Astrocyte (in vitro differentiated cells and primary cell): Measurements from ENCODE around the gene MPP2. TPM values are rescaled to one million over a fixed set of nuclear protein-coding genes. Genes with fewer than 3 reads are reported as not detected.

Source experiments
- DNase-seq: peaks from one replicate; pipeline ENCODE4 v3.0.0-alpha.2; 2010; ENCODE audit warnings: low read depth
- FAIRE-seq: peaks from 2 replicates; lab custom pipeline; 2011; peaks lifted over from hg19 to GRCh38; lab: Jason Lieb, UNC
- H2AFZ ChIP-seq: 2 replicates; pipeline ENCODE4 v1.6.0; 2012; ENCODE audit warnings: low read depth, low read length, inconsistent platforms
- H3K27ac ChIP-seq: 2 replicates; pipeline ENCODE4 v1.5.1; 2011; ENCODE audit warnings: low read depth, low read length, inconsistent platforms
- H3K27me3 ChIP-seq: 2 replicates; pipeline ENCODE4 v1.6.0; 2011; ENCODE audit warnings: low read length, inconsistent platforms; ENCODE audit not compliant: insufficient read depth
- H3K36me3 ChIP-seq: 2 replicates; pipeline ENCODE4 v1.5.1; 2011; ENCODE audit warnings: low read length, inconsistent platforms; ENCODE audit not compliant: insufficient read depth
- H3K4me1 ChIP-seq: 2 replicates; pipeline ENCODE4 v1.5.1; 2011; ENCODE audit warnings: low read length, inconsistent platforms; ENCODE audit not compliant: insufficient read depth
- H3K4me2 ChIP-seq: 2 replicates; pipeline ENCODE4 v1.6.0; 2012; ENCODE audit warnings: low read length, inconsistent platforms
- H3K4me3 ChIP-seq: 2 replicates; pipeline ENCODE4 v1.5.1; 2011; ENCODE audit warnings: low read depth, mild to moderate bottlenecking, low read length, inconsistent platforms; ENCODE audit not compliant: insufficient read depth
- H3K79me2 ChIP-seq: 2 replicates; pipeline ENCODE4 v1.6.0; 2012; ENCODE audit warnings: mild to moderate bottlenecking, low read length, inconsistent platforms; ENCODE audit not compliant: insufficient read depth
- H3K9ac ChIP-seq: 2 replicates; pipeline ENCODE4 v1.6.0; 2012; ENCODE audit warnings: mild to moderate bottlenecking, low read length, inconsistent platforms
- H3K9me3 ChIP-seq: 2 replicates; pipeline ENCODE4 v1.5.1; 2012; ENCODE audit warnings: low read depth, mild to moderate bottlenecking, low read length, inconsistent platforms; ENCODE audit not compliant: insufficient read depth
- H4K20me1 ChIP-seq: 2 replicates; pipeline ENCODE4 v1.6.0; 2012; ENCODE audit warnings: low read length, inconsistent platforms; ENCODE audit not compliant: insufficient read depth
- H3K27ac Mint-ChIP-seq: one replicate; pipeline ENCODE4 v1.8.0; 2021; ENCODE audit warnings: mild to moderate bottlenecking, mixed read lengths; ENCODE audit not compliant: unreplicated experiment
- H3K27me3 Mint-ChIP-seq: one replicate; pipeline ENCODE4 v1.8.0; 2021; ENCODE audit warnings: low read depth, mixed read lengths; ENCODE audit not compliant: unreplicated experiment
- H3K36me3 Mint-ChIP-seq: one replicate; pipeline ENCODE4 v1.8.0; 2021; ENCODE audit warnings: low read depth, mixed read lengths; ENCODE audit not compliant: unreplicated experiment
- H3K4me1 Mint-ChIP-seq: one replicate; pipeline ENCODE4 v1.8.0; 2021; ENCODE audit warnings: low read depth, mixed read lengths; ENCODE audit not compliant: unreplicated experiment
- H3K4me3 Mint-ChIP-seq: one replicate; pipeline ENCODE4 v1.8.0; 2021; ENCODE audit warnings: mild to moderate bottlenecking, moderate library complexity, mixed read lengths; ENCODE audit not compliant: unreplicated experiment
- H3K9me3 Mint-ChIP-seq: one replicate; pipeline ENCODE4 v1.8.0; 2021; ENCODE audit warnings: mild to moderate bottlenecking, mixed read lengths; ENCODE audit not compliant: unreplicated experiment
- CTCF ChIP-seq: IDR thresholded peaks from 2 replicates; pipeline ENCODE4 v1.5.1; 2011; ENCODE audit warnings: low read depth, mild to moderate bottlenecking, inconsistent platforms, low read length, moderate library complexity; ENCODE audit not compliant: insufficient read depth
- EZH2 ChIP-seq: IDR thresholded peaks from 2 replicates; pipeline ENCODE4 v1.6.1; 2012; ENCODE audit warnings: mild to moderate bottlenecking, low read length, inconsistent platforms; ENCODE audit not compliant: insufficient read depth
- total RNA-seq: library from RNA; stranded (reverse); gene quantifications from 2 replicates; pipeline ENCODE4 v1.2.1, GENCODE V29; 2021

MPP2 gene
- total RNA-seq, 1 donor from 2014 or later: 8.0 TPM

- H3K27ac Mint-ChIP-seq: no peak overlapping the region
- H3K4me3 Mint-ChIP-seq: peak overlapping the region; percentile 87
- peaks cover 45% of the 10 kb centered on the region for H4K20me1 ChIP-seq
- H3K79me2 ChIP-seq: no peaks in the 10 kb centered on the region
- peak overlapping the region; percentile 85 for H3K4me2 ChIP-seq
- DNase-seq (peak; percentile 67), FAIRE-seq (no peak)
- H3K9me3 ChIP-seq: no peaks in the 10 kb centered on the region
- peaks cover 11% of the 10 kb centered on the region for H3K36me3 Mint-ChIP-seq
- TF ChIP-seq CTCF: no peak
- no peak for TF ChIP-seq EZH2
- peak overlapping the region; percentile 56 for H2AFZ ChIP-seq
- H3K9ac ChIP-seq: peak overlapping the region; percentile 77
- H3K27me3 ChIP-seq: no peaks in the 10 kb centered on the region
- no peak overlapping the region for H3K27ac ChIP-seq
- H3K27me3 Mint-ChIP-seq: peaks cover 21% of the 10 kb centered on the region
- peaks cover 15% of the 10 kb centered on the region for H3K4me1 ChIP-seq
- peaks cover 14% of the 10 kb centered on the region for H3K36me3 ChIP-seq
- H3K9me3 Mint-ChIP-seq: no peaks in the 10 kb centered on the region
- H3K4me3 ChIP-seq: peak overlapping the region; percentile 54
- peaks cover 15% of the 10 kb centered on the region for H3K4me1 Mint-ChIP-seq
Measured at GRCh38 chr17:43832168-43832975, 75.0 kb downstream of the MPP2 start.

GRCh38 chr17:43831633-43832032 lies 75.7 kb downstream of the MPP2 start:
- Histone ChIP-seq H3K4me3 (peak overlapping the region; percentile 54), H3K9me3 (no peaks in the 10 kb centered on the region), H4K20me1 (peaks cover 45% of the 10 kb centered on the region), H3K4me1 (peaks cover 15% of the 10 kb centered on the region), H3K9ac (no peak overlapping the region), H2AFZ (no peak overlapping the region), H3K27me3 (no peaks in the 10 kb centered on the region), H3K79me2 (no peaks in the 10 kb centered on the region), H3K36me3 (peaks cover 14% of the 10 kb centered on the region), H3K27ac (no peak overlapping the region), H3K4me2 (peak overlapping the region; percentile 85)
- FAIRE-seq (no peak), DNase-seq (no peak)
- H3K36me3 Mint-ChIP-seq: peaks cover 11% of the 10 kb centered on the region
- H3K27ac Mint-ChIP-seq: no peak overlapping the region
- H3K27me3 Mint-ChIP-seq: peaks cover 18% of the 10 kb centered on the region
- TF ChIP-seq CTCF (no peak), EZH2 (no peak)
- peak overlapping the region; percentile 87 for H3K4me3 Mint-ChIP-seq
- H3K4me1 Mint-ChIP-seq: peaks cover 15% of the 10 kb centered on the region
- H3K9me3 Mint-ChIP-seq: no peaks in the 10 kb centered on the region

DNA sequence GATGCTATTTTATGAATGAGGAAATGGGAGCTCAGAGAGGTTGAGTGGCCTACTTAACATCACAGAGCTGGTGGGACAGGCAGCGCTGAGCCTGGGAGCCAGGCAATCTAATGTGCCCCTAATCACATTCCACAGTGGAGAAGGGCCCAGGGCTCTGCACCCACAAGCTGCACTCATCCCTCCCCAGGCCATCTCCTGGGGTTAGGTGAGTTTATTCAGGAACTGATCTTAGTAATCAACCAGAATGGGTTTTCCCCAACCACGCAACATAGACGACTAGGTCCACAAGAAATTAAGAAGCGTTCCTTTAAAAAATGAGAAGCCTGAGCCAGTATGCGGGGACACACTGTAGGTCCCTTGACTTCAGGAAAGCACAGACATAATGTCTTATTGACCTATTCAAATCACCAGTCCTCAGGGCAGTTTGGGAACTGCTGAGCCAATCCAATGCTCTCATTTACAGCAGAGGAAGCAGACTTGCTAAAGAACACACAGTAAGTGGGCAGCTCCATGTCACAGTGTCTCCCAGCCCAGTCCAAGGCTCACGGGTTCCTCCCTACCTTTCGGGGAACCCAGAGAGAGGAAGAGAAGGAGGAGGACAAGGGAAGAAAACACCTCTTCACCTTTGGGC lies 76.7 kb downstream of the MPP2 start:
- no peak overlapping the region for H3K27ac Mint-ChIP-seq
- TF ChIP-seq CTCF (no peak), EZH2 (no peak)
- Histone ChIP-seq H3K27ac (no peak overlapping the region), H3K4me1 (peaks cover 15% of the 10 kb centered on the region), H2AFZ (no peak overlapping the region), H3K79me2 (no peaks in the 10 kb centered on the region), H3K4me3 (no peak overlapping the region), H3K9me3 (no peaks in the 10 kb centered on the region), H3K4me2 (no peak overlapping the region), H4K20me1 (peaks cover 45% of the 10 kb centered on the region), H3K36me3 (peaks cover 17% of the 10 kb centered on the region), H3K27me3 (no peaks in the 10 kb centered on the region), H3K9ac (no peak overlapping the region)
- H3K4me3 Mint-ChIP-seq: peak overlapping the region; percentile 73
- H3K4me1 Mint-ChIP-seq: peaks cover 15% of the 10 kb centered on the region
- peaks cover 13% of the 10 kb centered on the region for H3K36me3 Mint-ChIP-seq
- DNase-seq (no peak), FAIRE-seq (no peak)
- peaks cover 17% of the 10 kb centered on the region for H3K27me3 Mint-ChIP-seq
- no peaks in the 10 kb centered on the region for H3K9me3 Mint-ChIP-seq
